PC-3 (cell line): ENCODE measurements around the gene MDM4. TPM values are rescaled to one million over a fixed set of nuclear protein-coding genes. Genes with fewer than 3 reads are reported as not detected.

ENCODE experiments used
- ATAC-seq: fragments of 200-7000 bp; cut with Tn5 transposase; 2 replicates; pipeline ENCODE4 v1.9.1; 2020; ENCODE audit warnings: mild to moderate bottlenecking, moderate library complexity
- BruUV-seq: library from RNA; stranded (reverse); fragments of 400-500 nt; replicated peaks from 2 replicates; lab custom pipeline; 2021; lab: Mats Ljungman, UMichigan
- CTCF ChIA-PET: fragments of 300-600 bp; sonication (Branson Sonifier 250); formaldehyde crosslinking; loops from one replicate; lab custom pipeline; 2022; ENCODE audit warnings: antibody characterized with exemption; lab: Charles Lee
- POLR2A ChIA-PET: fragments of 300-600 bp; sonication (Branson Sonifier 250); formaldehyde crosslinking; loops from one replicate; lab custom pipeline; 2022; ENCODE audit warnings: antibody characterized with exemption; ENCODE audit not compliant: unreplicated experiment; lab: Charles Lee
- DNase-seq: peaks from one replicate; pipeline ENCODE4 v3.0.0-alpha.2; 2015
- H2AFZ ChIP-seq: fragments of 300-600 bp; sonication (generic); 2 replicates; pipeline ENCODE4 v1.6.0; 2016; ENCODE audit warnings: antibody characterized with exemption, low read length
- H3F3A ChIP-seq: fragments of 300-600 bp; sonication (generic); one replicate; pipeline ENCODE4 v1.6.0; 2017; ENCODE audit warnings: antibody characterized with exemption, low read length, control low read depth, mild to moderate bottlenecking; ENCODE audit not compliant: unreplicated experiment
- H3K27ac ChIP-seq: fragments of 300-600 bp; sonication (generic); 2 replicates; pipeline ENCODE4 v1.5.1; 2016; ENCODE audit warnings: mild to moderate bottlenecking, low read length
- H3K27me3 ChIP-seq: fragments of 300-600 bp; sonication (generic); 2 replicates; pipeline ENCODE4 v1.6.1; 2016; ENCODE audit warnings: low read length, mixed read lengths
- H3K36me3 ChIP-seq: fragments of 300-600 bp; sonication (generic); 2 replicates; pipeline ENCODE4 v1.6.1; 2016; ENCODE audit warnings: low read depth, mixed run types, low read length, mixed read lengths
- H3K4me1 ChIP-seq: fragments of 300-600 bp; sonication (generic); 2 replicates; pipeline ENCODE4 v1.5.1; 2016; ENCODE audit warnings: low read length; ENCODE audit not compliant: insufficient read depth
- H3K4me2 ChIP-seq: fragments of 300-600 bp; sonication (generic); 2 replicates; pipeline ENCODE4 v1.6.0; 2016; ENCODE audit warnings: low read length
- H3K4me3 ChIP-seq: fragments of 300-600 bp; sonication (generic); 2 replicates; pipeline ENCODE4 v1.5.1; 2016; ENCODE audit warnings: mild to moderate bottlenecking, low read length, mixed read lengths
- H3K79me2 ChIP-seq: fragments of 300-600 bp; sonication (generic); 2 replicates; pipeline ENCODE4 v1.6.1; 2017; ENCODE audit warnings: low read length, mixed read lengths
- H3K9ac ChIP-seq: fragments of 300-600 bp; sonication (generic); 2 replicates; pipeline ENCODE4 v1.6.0; 2016; ENCODE audit warnings: mild to moderate bottlenecking, low read length
- H3K9me2 ChIP-seq: fragments of 300-600 bp; sonication (generic); replicated peaks from 2 replicates; pipeline ENCODE4 v1.6.1; 2016; ENCODE audit warnings: mixed run types, low read length, mixed read lengths
- H3K9me3 ChIP-seq: fragments of 300-600 bp; sonication (generic); 2 replicates; pipeline ENCODE4 v1.6.1; 2016; ENCODE audit warnings: low read length, mixed read lengths
- H4K20me1 ChIP-seq: fragments of 300-600 bp; sonication (generic); 2 replicates; pipeline ENCODE4 v1.6.1; 2016; ENCODE audit warnings: low read length, mixed read lengths
- CTCF ChIP-seq: fragments of 300-600 bp; sonication (generic); conservative IDR thresholded peaks from 2 replicates; pipeline ENCODE4 v1.5.1; 2017; ENCODE audit warnings: antibody characterized with exemption, low read depth, mild to moderate bottlenecking, low read length
- EZH2 ChIP-seq: fragments of 300-600 bp; sonication (generic); IDR thresholded peaks from one replicate; pipeline ENCODE4 v1.6.1; 2017; ENCODE audit warnings: antibody characterized with exemption, mild to moderate bottlenecking, low read length; ENCODE audit not compliant: unreplicated experiment
- EZH2phosphoT487 ChIP-seq: fragments of 300-600 bp; sonication (generic); IDR thresholded peaks from 2 replicates; pipeline ENCODE4 v1.6.1; 2018; ENCODE audit warnings: mild to moderate bottlenecking, antibody characterized with exemption, low read length, borderline replicate concordance
- intact Hi-C: fragments of 100-400 bp; cut with micrococcal nuclease; formaldehyde crosslinking; loops from 2 replicates; pipeline ENCODE4 v1.9.0; 2023
- total RNA-seq: library from RNA; depleted of rRNA; stranded (reverse); fragments of >200 nt; gene quantifications from 2 replicates; pipeline ENCODE4 v1.2.3, GENCODE V29; 2014

MDM4 gene
- total RNA-seq, 1 experiment from 2014 or later, result 36.3 TPM

GRCh38 chr1:204493145-204493983, 22.8 kb upstream of the MDM4 start:
- H3K4me1 ChIP-seq, result peaks cover 30% of the 10 kb centered on the region
- peak overlapping the region; percentile 90 for H2AFZ ChIP-seq
- no peaks in the 10 kb centered on the region for H3K9me2 ChIP-seq
- BruUV-seq, result TSS peak; percentile 19
- H3K4me2 ChIP-seq, result peak overlapping the region; percentile 85
- peak overlapping the region; percentile 79 for H3K4me3 ChIP-seq
- DNase-seq, result peak; percentile 90
- CTCF ChIA-PET, result interaction anchor here (0.6 to 2.9 kb wide), 11 partner anchors 10 to 130 kb away, joined by 3 to 24 read pairs (median 9); no protein-coding TSS in a partner anchor
- 0 out of 2 replicates have a peak, but pooled peaks cover 5% of the 10 kb centered on the region for H3K36me3 ChIP-seq
- POLR2A ChIA-PET, result interaction anchor here (0.5 to 1.3 kb wide), 6 partner anchors 13 to 54 kb away, joined by 3 to 23 read pairs (median 4); no protein-coding TSS in a partner anchor
- H3K27me3 ChIP-seq, result no peaks in the 10 kb centered on the region
- H3K9me3 ChIP-seq, result no peaks in the 10 kb centered on the region
- H3K27ac ChIP-seq, result peak overlapping the region; percentile 68
- H4K20me1 ChIP-seq, result peaks cover 6% of the 10 kb centered on the region; the same call in 1 of the 2 replicates
- TF ChIP-seq EZH2phosphoT487, result no peak
- TF ChIP-seq CTCF, result no peak
- no peak for TF ChIP-seq EZH2
- intact Hi-C loops, result loop anchor here (1.0 kb wide), 1 partner anchor 50 kb away; no protein-coding TSS in a partner anchor
- peak overlapping the region; percentile 70 for H3K9ac ChIP-seq
- H3F3A ChIP-seq, result peaks cover 8% of the 10 kb centered on the region
- peak; percentile 39 for ATAC-seq
- peaks cover 51% of the 10 kb centered on the region for H3K79me2 ChIP-seq

- POLR2A ChIA-PET, result interaction anchor here (0.5 to 1.3 kb wide), 9 partner anchors 13 to 109 kb away, joined by 3 to 23 read pairs (median 5); no protein-coding TSS in a partner anchor
- CTCF ChIA-PET, result interaction anchor here (0.6 to 2.9 kb wide), 14 partner anchors 9 to 130 kb away, joined by 3 to 24 read pairs (median 7); no protein-coding TSS in a partner anchor
- no TSS peak for BruUV-seq
- TF ChIP-seq EZH2 (no peak), EZH2phosphoT487 (no peak), CTCF (no peak)
- H3K4me3 ChIP-seq, result peak overlapping the region; percentile 79
- no peaks in the 10 kb centered on the region for H3K27me3 ChIP-seq
- peaks cover 8% of the 10 kb centered on the region for H3F3A ChIP-seq
- H3K27ac ChIP-seq, result peak overlapping the region; percentile 68
- intact Hi-C loops, result loop anchor here (1.0 to 2.0 kb wide), 3 partner anchors 51 to 63 kb away; no protein-coding TSS in a partner anchor
- DNase-seq (peak; percentile 85), ATAC-seq (peak; percentile 61)
- peaks cover 48% of the 10 kb centered on the region for H3K79me2 ChIP-seq
- peak overlapping the region; percentile 90 for H2AFZ ChIP-seq
- no peaks in the 10 kb centered on the region for H3K9me2 ChIP-seq
- H3K36me3 ChIP-seq, result no peaks in the 10 kb centered on the region
- peaks cover 30% of the 10 kb centered on the region for H3K4me1 ChIP-seq
- peaks cover 6% of the 10 kb centered on the region; the same call in 1 of the 2 replicates for H4K20me1 ChIP-seq
- peak overlapping the region; percentile 85 for H3K4me2 ChIP-seq
- peak overlapping the region; percentile 70 for H3K9ac ChIP-seq
- H3K9me3 ChIP-seq, result no peaks in the 10 kb centered on the region
Observed at GRCh38 chr1:204493984-204494280, 22.3 kb upstream of the MDM4 start.
